Measurements from ENCODE around the gene KCNK15. TPM values are rescaled to one million over a fixed set of nuclear protein-coding genes. Genes with fewer than 3 reads are reported as not detected.

Gene KCNK15
- total and polyA plus RNA-seq, 7 donors, result 0.08 to 0.79 (median 0.21) TPM; not detected in 1

DNA sequence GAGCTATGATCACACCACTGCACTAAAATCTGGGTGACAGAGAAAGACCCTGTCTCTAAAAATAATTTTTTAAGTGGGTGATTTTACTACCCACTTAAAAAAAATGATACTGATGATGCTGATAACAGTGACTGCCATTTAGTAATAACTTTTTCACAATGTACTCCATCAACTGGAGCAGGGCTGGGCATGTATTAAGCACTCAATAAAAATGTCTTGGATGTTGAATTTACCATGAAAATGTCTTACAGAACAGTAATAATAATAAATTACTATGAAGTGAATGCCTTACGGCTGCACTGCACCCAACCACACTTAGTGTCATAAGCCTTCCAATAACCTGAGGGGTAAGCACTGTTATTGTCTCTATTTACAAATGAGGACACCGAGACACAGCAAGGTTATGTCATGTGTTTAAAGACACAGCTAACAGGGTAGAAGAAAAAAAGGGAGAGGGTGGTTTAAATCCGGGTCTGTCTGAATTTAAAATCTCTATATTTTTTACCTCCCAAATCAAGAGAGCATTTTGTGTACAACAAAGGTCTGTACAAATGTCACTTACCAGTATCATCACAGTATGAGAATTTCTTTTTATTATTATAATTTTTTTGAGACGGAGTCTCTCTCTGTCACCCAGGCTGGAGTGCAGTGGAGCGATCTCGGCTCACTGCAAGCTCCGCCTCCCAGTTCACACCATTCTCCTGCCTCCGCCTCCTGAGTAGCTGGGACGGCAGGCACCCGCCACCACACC is 43.2 kb downstream of the KCNK15 start:
- H3K27ac ChIP-seq, result no peak overlapping the region
- H3K4me1 ChIP-seq, result no peaks in the 10 kb centered on the region
- no peak for DNase-seq
- no peak overlapping the region for H3K4me3 ChIP-seq
- 76 to 88% (median 83%) methylated on average over 10 of the region's 10 CpGs for WGBS, 3 donors
- H3K9me3 ChIP-seq, result no peaks in the 10 kb centered on the region
- no peaks in the 10 kb centered on the region for H3K36me3 ChIP-seq (ENCODE audit: insufficient read depth in 1 of 2, low read depth in 1 of 2)
- intact Hi-C loops (cut with DNase I), result loop anchor here in 1 of 2 donors (5.0 kb wide), 1 partner anchor 1362 kb away; no protein-coding TSS in a partner anchor
- H3K27me3 ChIP-seq (ENCODE audit: insufficient read depth in 3 of 3, low read length in 2 of 3), result peaks cover 0 to 4% (median 0%) of the 10 kb centered on the region in 3 donors
- no peak for ATAC-seq
- TF ChIP-seq, protein P1, sequence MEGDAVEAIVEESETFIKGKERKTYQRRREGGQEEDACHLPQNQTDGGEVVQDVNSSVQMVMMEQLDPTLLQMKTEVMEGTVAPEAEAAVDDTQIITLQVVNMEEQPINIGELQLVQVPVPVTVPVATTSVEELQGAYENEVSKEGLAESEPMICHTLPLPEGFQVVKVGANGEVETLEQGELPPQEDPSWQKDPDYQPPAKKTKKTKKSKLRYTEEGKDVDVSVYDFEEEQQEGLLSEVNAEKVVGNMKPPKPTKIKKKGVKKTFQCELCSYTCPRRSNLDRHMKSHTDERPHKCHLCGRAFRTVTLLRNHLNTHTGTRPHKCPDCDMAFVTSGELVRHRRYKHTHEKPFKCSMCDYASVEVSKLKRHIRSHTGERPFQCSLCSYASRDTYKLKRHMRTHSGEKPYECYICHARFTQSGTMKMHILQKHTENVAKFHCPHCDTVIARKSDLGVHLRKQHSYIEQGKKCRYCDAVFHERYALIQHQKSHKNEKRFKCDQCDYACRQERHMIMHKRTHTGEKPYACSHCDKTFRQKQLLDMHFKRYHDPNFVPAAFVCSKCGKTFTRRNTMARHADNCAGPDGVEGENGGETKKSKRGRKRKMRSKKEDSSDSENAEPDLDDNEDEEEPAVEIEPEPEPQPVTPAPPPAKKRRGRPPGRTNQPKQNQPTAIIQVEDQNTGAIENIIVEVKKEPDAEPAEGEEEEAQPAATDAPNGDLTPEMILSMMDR (IDR thresholded peaks at IDR 0.05), result no peak

DNA sequence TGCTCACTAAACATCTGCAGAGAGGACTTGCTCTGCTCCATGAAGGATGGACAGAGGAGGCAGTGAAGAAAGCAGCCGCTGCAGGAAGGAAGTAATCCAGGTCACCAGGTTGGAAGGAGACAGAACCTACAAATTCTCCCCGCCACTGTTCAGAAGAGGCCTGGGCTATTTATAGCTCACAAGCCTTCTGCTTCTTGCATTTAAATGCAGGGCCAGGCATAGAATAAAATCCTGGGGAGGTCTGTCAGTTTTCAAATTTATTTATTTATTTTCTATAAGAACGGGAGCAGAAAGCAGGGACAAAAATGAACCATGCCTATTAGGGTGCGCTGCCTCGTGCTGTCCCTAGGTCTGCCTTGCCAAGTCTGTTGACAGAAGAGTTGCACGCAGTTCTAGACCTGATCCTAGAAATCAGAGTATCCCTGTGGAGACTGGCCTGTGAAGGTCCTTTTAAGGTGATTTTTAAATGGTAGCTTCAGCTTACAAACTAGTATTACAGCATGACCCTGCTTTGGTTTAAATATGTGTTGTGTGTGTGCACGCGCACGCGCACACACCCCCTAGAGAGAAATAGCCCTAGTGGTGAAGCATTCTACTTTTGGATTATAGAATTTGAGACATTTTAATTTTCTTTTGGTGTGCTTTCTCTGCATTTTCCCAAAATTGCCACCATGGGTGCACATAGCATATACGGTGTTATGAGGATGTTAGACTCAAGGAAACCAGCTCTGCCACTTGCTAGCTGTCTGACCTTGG is 45.2 kb downstream of the KCNK15 start:
- intact Hi-C loops (cut with DNase I), result no loop called here
- Histone ChIP-seq H3K9me3 (no peaks in the 10 kb centered on the region), H3K27me3 (ENCODE audit: insufficient read depth in 3 of 3, low read length in 2 of 3) (peaks cover 0 to 4% (median 0%) of the 10 kb centered on the region in 3 donors), H3K36me3 (ENCODE audit: insufficient read depth in 1 of 2, low read depth in 1 of 2) (no peaks in the 10 kb centered on the region), H3K27ac (no peak overlapping the region), H3K4me3 (no peak overlapping the region), H3K4me1 (no peaks in the 10 kb centered on the region)
- TF ChIP-seq, protein P1 (IDR thresholded peaks at IDR 0.05), result no peak
- 58 to 64% (median 63%) methylated on average over 11 of the region's 11 CpGs for WGBS, 3 donors
- no peak for DNase-seq
- no peak for ATAC-seq

DNA sequence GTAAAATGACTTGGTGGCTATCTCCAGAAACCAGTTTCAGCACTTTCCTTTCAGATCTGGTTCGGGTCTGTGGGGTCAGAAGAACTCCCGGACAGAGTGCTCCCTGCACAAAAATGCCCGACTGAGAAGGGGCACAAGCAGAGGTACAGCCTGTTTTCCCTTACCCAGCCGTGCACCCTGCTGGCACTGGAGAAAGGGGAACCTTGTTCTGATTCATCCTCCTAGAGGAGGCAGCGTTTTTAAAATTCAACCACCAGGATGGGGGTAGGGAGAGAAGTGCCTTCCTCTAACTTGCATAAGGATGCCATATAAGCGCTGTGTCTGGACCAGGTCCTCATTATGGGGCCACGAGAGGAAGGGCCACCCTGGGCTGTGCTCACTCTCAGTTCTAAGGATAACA is 47.1 kb downstream of the KCNK15 start:
- TF ChIP-seq, protein P1 (IDR thresholded peaks at IDR 0.05), result no peak
- intact Hi-C loops (cut with DNase I), result no loop called here
- WGBS, 3 donors, result 72 to 76% (median 74%) methylated on average over 7 of the region's 7 CpGs
- Histone ChIP-seq H3K4me1 (no peaks in the 10 kb centered on the region), H3K9me3 (no peaks in the 10 kb centered on the region), H3K27ac (no peak overlapping the region), H3K27me3 (ENCODE audit: insufficient read depth in 3 of 3, low read length in 2 of 3) (peaks cover 0 to 3% (median 0%) of the 10 kb centered on the region in 3 donors), H3K4me3 (no peak overlapping the region), H3K36me3 (ENCODE audit: insufficient read depth in 1 of 2, low read depth in 1 of 2) (no peaks in the 10 kb centered on the region)
- ATAC-seq (no peak), DNase-seq (no peak)

DNA sequence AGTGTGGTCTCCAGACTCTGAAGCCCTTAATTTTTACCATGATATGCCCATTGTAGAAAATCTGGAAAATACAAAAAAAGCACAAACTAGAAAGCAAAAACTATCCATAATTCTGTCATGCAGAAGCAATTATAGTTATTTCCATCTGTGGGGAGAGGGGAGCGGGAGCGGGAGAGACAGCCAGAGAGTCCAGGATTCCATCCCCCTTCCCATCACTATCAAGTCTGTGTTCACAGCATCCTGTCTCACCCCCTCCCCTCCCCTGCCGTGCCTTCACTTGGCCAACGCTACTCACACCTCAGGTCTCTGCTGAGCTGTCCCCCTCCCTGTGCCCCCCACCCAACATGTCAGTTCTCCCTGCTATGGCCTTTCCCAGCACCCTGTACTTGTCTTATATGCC is 50.2 kb downstream of the KCNK15 start:
- Histone ChIP-seq H3K4me1 (no peaks in the 10 kb centered on the region), H3K27me3 (ENCODE audit: insufficient read depth in 3 of 3, low read length in 2 of 3) (peaks cover 0 to 3% (median 0%) of the 10 kb centered on the region in 3 donors), H3K9me3 (no peaks in the 10 kb centered on the region), H3K4me3 (no peak overlapping the region), H3K27ac (no peak overlapping the region), H3K36me3 (ENCODE audit: insufficient read depth in 1 of 2, low read depth in 1 of 2) (no peaks in the 10 kb centered on the region)
- DNase-seq, result no peak
- intact Hi-C loops (cut with DNase I), result no loop called here
- no peak for ATAC-seq
- TF ChIP-seq, protein P1 (IDR thresholded peaks at IDR 0.05), result no peak
- WGBS, 3 donors, result 58 to 74% (median 62%) methylated on average over 4 of the region's 4 CpGs

Measured in psoas muscle (tissue), 8 donors.